ENCODE measurements around the gene COL23A1. TPM values are rescaled to one million over a fixed set of nuclear protein-coding genes. Genes with fewer than 3 reads are reported as not detected.

Gene COL23A1
- total and polyA plus RNA-seq, 2 of the 13 experiments (the other 11 are each of a cell fraction or from before 2014, with no cell fraction given), result not detected

DNA sequence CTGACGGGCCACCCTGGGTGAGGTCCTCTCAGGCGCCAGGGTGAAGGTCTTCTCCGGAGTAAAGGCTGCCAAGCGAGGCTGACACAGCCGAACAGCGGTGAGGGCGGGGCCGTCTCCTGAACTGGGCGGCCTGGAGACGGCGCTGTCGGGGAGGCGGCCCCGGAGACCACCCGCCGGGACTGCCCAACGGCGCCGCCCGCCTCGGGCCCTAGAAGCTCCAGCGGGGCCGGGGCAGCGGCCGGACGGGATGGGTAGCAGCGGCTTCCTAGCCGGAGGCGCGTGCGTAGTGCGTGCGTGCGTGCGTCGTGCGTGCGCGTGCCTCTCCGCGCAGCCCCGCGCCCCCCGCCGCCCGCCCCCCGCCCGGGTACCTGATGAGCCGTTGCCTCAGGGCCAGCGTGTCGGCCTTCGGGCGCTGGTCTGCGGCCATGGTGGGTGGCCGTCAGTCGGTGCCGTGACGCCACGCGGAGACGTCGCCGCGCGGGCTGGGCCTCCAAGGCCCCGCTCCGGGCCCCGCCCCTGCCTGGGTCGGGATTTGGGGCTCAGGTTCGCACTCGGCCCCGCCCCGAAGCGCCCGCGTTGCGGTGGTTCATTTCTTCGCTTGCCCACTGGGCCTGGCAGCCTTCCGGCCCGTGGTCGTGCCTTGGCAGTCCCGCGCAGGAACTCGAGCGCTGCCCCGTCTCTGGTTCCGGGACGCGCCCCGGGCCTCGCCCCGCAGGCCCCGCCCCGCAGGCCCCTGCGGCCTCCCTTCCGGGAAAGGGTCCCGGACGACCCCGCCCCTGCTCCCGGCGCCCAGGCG is 357.9 kb downstream of the COL23A1 start, which contains the start of gene PHYKPL:
Gene PHYKPL, minus strand, starts transcription at position 679 of the 796 bp plus-strand sequence. Its CDS starts 252 bp downstream, at position 427.
- no TSS peak for BruUV-seq (replicated peaks)
- TF ChIP-seq KLF11 (CRISPR knock-in tag; IDR thresholded peaks at IDR 0.05), result no peak
- TF ChIP-seq, protein P1, sequence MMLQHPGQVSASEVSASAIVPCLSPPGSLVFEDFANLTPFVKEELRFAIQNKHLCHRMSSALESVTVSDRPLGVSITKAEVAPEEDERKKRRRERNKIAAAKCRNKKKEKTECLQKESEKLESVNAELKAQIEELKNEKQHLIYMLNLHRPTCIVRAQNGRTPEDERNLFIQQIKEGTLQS (CRISPR knock-in tag; IDR thresholded peaks at IDR 0.05), result 0 out of 2 replicates have a peak, but pooled peaks have one; percentile 40
- peak; percentile 64 for TF ChIP-seq AGO2 (optimal IDR thresholded peaks at IDR 0.05; ENCODE audit: low read depth, low read length)
- 0 out of 2 replicates have a peak, but pooled peaks have one; percentile 44 for TF ChIP-seq ZNF430 (CRISPR knock-in tag; IDR thresholded peaks at IDR 0.05)
- TF ChIP-seq NRL (CRISPR knock-in tag; IDR thresholded peaks at IDR 0.05; ENCODE audit: borderline replicate concordance), result peak; percentile 29; the same call in 1 of the 2 replicates
- TF ChIP-seq ZNF772 (CRISPR knock-in tag; IDR thresholded peaks at IDR 0.05), result peak; percentile 14; the same call in 1 of the 2 replicates
- TF ChIP-seq, protein P2, sequence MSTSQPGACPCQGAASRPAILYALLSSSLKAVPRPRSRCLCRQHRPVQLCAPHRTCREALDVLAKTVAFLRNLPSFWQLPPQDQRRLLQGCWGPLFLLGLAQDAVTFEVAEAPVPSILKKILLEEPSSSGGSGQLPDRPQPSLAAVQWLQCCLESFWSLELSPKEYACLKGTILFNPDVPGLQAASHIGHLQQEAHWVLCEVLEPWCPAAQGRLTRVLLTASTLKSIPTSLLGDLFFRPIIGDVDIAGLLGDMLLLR (CRISPR knock-in tag; IDR thresholded peaks at IDR 0.05), result peak; percentile 71; the same call in 1 of the 2 replicates
- peak; percentile 70 for TF ChIP-seq PHF20 (CRISPR knock-in tag; IDR thresholded peaks at IDR 0.05)
- TF ChIP-seq, protein P3, sequence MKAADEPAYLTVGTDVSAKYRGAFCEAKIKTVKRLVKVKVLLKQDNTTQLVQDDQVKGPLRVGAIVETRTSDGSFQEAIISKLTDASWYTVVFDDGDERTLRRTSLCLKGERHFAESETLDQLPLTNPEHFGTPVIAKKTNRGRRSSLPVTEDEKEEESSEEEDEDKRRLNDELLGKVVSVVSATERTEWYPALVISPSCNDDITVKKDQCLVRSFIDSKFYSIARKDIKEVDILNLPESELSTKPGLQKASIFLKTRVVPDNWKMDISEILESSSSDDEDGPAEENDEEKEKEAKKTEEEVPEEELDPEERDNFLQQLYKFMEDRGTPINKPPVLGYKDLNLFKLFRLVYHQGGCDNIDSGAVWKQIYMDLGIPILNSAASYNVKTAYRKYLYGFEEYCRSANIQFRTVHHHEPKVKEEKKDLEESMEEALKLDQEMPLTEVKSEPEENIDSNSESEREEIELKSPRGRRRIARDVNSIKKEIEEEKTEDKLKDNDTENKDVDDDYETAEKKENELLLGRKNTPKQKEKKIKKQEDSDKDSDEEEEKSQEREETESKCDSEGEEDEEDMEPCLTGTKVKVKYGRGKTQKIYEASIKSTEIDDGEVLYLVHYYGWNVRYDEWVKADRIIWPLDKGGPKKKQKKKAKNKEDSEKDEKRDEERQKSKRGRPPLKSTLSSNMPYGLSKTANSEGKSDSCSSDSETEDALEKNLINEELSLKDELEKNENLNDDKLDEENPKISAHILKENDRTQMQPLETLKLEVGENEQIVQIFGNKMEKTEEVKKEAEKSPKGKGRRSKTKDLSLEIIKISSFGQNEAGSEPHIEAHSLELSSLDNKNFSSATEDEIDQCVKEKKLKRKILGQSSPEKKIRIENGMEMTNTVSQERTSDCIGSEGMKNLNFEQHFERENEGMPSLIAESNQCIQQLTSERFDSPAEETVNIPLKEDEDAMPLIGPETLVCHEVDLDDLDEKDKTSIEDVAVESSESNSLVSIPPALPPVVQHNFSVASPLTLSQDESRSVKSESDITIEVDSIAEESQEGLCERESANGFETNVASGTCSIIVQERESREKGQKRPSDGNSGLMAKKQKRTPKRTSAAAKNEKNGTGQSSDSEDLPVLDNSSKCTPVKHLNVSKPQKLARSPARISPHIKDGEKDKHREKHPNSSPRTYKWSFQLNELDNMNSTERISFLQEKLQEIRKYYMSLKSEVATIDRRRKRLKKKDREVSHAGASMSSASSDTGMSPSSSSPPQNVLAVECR (CRISPR knock-in tag; IDR thresholded peaks at IDR 0.05; ENCODE audit: borderline replicate concordance), result peak; percentile 80
- TF ChIP-seq, protein P4, sequence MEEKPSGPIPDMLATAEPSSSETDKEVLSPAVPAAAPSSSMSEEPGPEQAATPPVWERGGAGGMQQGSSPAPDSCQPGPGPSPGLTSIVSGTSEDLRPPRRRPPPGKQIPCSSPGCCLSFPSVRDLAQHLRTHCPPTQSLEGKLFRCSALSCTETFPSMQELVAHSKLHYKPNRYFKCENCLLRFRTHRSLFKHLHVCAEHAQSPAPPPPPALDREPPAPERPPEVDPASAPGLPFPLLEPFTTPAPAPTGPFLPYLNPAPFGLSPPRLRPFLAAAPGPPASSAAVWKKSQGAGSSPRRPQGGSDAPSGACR (CRISPR knock-in tag; IDR thresholded peaks at IDR 0.05), result peak; percentile 48; the same call in 1 of the 2 replicates
- TF ChIP-seq ZNF780A (CRISPR knock-in tag; IDR thresholded peaks at IDR 0.05), result 0 out of 2 replicates have a peak, but pooled peaks have one; percentile 60
- peak; percentile 87; the same call in 1 of the 2 replicates for TF ChIP-seq ZNF776 (CRISPR knock-in tag; IDR thresholded peaks at IDR 0.05)
- TF ChIP-seq ZNF563 (CRISPR knock-in tag; IDR thresholded peaks at IDR 0.05), result peak; percentile 81
- peak; percentile 93 for TF ChIP-seq ZFX (CRISPR knock-in tag; IDR thresholded peaks at IDR 0.05; ENCODE audit: low read depth)
- TF ChIP-seq ZBTB7B (CRISPR knock-in tag; IDR thresholded peaks at IDR 0.05), result peak; percentile 74; the same call in 1 of the 2 replicates

More for the DNA sequence above, 357.9 kb downstream of the COL23A1 start, which contains the start of gene PHYKPL:
- H3K9ac ChIP-seq (ENCODE audit: insufficient read depth, low read depth, low read length), result peak within 1 kb of the TSS; percentile 83
- intact Hi-C loops (cut with micrococcal nuclease; ENCODE audit: unreplicated experiment), result no loop called here
- 0% methylated on average over 5 of the region's 102 CpGs for WGBS (ENCODE audit: low lambda C conversion rate)
- H3K27ac ChIP-seq (ENCODE audit: extremely low read length, insufficient read depth, low read length), result peak within 1 kb of the TSS; percentile 67
- peaks cover 61% of the 10 kb centered on the region for H3K4me1 ChIP-seq (ENCODE audit: insufficient read depth, low read length)
- no peaks in the 10 kb centered on the region for H3K27me3 ChIP-seq (ENCODE audit: control insufficient read depth in 1 of 2, insufficient read depth in 2 of 2, low read length in 2 of 2)
- in situ Hi-C loops (cut with HindIII; ENCODE audit: extremely low pct_ligation_motif_present, low pct_unique_long_range_greater_than_20kb), result no loop called here
- peak within 1 kb of the TSS; percentile 69 to 93 (median 87) for H3K4me3 ChIP-seq (replicated peaks in 1 of 3; ENCODE audit: insufficient read depth in 1 of 3, low read depth in 2 of 3, low read length in 3 of 3)
- H3K9me3 ChIP-seq (ENCODE audit: low read length), result no peaks in the 10 kb centered on the region
- no peaks in the 10 kb centered on the region for H4K20me1 ChIP-seq (ENCODE audit: insufficient read depth, low read length)
- CTCF ChIA-PET (ENCODE audit: low intra/inter-chr PET ratio, low total read pairs), result no interaction called here
- DNase-seq (ENCODE audit: low spot score) (peak; percentile 36), FAIRE-seq (no peak), ATAC-seq (peak; percentile 79)
- H3K36me3 ChIP-seq (replicated peaks in 1 of 2; ENCODE audit: control insufficient read depth in 1 of 2, insufficient read depth in 2 of 2, low read length in 2 of 2), result peaks cover 11 to 23% of the 10 kb centered on the region in 2 experiments; a peak in 4 of 5 replicates
- H3K79me2 ChIP-seq (ENCODE audit: insufficient read depth, low read length), result peaks cover 20% of the 10 kb centered on the region
- no peak within 1 kb of the TSS for H2AFZ ChIP-seq (ENCODE audit: low read length)
- peak within 1 kb of the TSS; percentile 80 for H3K4me2 ChIP-seq (ENCODE audit: low read depth, low read length)
- POLR2A ChIA-PET, result interaction anchor here (0.5 to 3.1 kb wide), 11 partner anchors 11 to 1318 kb away, joined by 3 to 12 read pairs (median 4); partner anchors contain the start of genes HNRNPAB, NHP2 and RUFY1
